GM21786 (cell line): ENCODE results near the gene ADAMTS13.

ENCODE experiments used
- ATAC-seq: cut with Tn5 transposase; IDR thresholded peaks from one replicate; pipeline ENCODE4 v1.9.1; 2021; ENCODE audit not compliant: unreplicated experiment

The ADAMTS13 gene

DNA sequence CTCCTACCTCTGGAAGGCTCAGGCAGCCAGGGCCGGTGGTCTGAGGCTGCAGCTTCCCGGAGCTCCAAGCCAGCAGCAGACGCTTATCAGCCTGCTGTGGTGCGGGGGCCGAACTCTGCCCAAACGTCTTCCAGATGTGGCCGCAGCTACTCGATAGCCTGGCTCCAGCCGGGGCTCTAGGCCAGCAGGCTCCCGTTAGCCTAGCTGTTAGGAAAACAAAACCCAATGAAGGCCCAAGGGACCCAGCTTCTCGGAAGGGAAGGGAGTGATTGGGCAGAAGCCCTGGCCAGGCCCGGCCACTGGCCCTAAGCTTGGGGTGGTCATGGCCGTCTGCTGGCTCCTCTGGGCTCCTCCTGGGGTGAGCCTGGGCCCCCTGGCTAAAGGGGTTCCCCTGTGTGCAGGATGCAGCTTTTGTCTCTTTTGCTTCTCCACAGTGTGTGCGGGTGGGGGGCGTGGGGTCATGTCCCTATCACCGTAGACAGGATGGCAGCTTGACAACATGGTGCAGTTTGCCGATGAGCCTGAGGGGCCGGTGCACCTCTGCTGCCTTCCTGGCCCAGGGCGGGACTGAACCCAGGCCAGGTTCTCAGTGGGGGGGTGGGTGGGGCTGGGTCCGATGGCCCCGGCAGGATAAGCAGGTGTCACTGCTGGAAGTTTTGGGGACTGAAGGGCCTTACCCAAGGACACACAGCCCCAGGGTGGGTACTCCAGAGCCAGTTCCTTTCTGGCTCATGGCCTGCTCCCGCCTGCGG is 83.9 kb downstream of the ADAMTS13 start:
- no peak for ATAC-seq

DNA sequence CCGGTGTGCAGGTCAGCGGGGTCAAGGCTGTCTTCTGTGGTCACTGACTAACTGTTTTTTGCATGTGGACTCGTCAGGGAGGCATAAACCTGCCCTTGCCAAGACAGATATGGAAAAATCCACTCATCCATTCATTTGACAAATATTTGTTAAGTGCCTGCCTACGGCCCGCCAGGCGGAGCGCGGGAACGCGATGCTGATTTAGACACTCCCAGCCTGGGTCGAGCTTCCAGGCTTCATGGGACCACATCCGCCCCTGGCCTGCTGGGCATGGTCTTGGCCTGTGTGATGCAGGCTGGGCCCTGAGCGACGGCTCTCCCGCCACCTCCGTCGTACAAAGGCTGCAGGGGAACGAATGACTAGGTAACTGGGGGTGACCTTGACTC is 84.5 kb downstream of the ADAMTS13 start:
- no peak for ATAC-seq

DNA sequence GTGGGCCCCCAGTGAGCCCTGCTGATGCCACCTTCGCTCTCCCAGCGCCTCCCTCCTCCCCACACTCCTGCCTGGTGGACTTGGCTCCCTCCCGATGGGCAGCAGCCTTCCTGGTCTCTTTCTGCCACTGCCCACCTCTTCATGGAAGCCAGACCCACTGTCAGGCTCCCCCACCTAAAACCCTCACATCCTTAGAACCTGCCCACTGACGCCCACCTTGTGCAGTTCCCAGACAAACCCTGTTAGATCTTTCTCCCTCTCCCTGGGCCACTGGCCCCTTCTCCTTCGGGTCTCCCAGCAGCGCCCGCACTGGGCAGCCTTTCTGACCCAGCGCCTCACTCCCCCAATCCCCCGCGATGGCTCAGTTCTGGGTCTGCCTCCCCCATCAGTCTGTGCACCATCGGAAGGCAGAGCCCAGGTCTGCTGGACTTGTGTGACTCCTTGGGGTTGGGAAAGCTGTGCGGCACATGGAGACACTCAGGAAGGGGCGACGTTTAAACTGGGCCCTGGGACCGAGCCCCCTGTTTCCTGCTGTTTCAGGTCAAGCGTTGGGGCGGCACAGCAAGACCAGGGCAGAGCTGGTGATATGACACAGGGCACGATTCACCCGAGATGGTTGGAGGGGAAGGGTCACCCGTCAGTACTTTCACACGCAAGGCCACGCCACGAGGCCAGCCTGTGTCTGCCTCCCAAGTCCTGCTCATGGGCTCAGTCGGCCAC is 85.2 kb downstream of the ADAMTS13 start:
- no peak for ATAC-seq

DNA sequence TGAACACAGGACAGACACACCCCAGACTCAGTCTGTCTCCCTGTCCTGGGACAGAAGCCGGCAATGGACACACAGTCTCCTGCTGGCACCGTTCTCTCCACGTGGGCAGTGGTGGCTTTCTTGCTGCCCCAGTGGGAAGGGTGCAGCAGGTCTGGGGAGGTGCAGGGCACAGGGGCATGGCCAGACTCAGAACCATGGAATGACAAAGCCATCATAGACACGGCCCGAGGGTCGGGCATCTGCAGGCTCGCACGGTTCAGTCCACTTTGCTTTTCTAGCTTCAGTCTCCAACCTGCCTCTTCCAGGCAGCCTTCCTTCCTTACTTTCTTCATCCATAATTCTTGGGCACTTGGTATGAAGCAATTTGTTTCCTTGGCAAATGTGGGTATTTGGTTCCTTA is 85.9 kb downstream of the ADAMTS13 start:
- no peak for ATAC-seq
